Measurements from ENCODE around the gene XDH. TPM values are rescaled to one million over a fixed set of nuclear protein-coding genes. Genes with fewer than 3 reads are reported as not detected.

XDH gene
- total RNA-seq, 4 donors from 2014 or later: 19.0 to 108 (median 92.3) TPM

- DNase-seq: no peak
- Histone ChIP-seq H3K9me3 (no peaks in the 10 kb centered on the region), H3K27ac (no peak overlapping the region), H3K36me3 (no peaks in the 10 kb centered on the region), H3K4me1 (no peaks in the 10 kb centered on the region), H3K27me3 (no peaks in the 10 kb centered on the region), H3K4me3 (no peak overlapping the region)
- no peak for TF ChIP-seq POLR2A (IDR thresholded peaks at IDR 0.05)
- TF ChIP-seq CTCF (IDR thresholded peaks at IDR 0.05): peak in 3 of 6 experiments; percentile 53 to 54 (median 54)
Observed at GRCh38 chr2:31434911-31435310, 20.4 kb upstream of the XDH start.

GRCh38 chr2:31433541-31433940 is 19.0 kb upstream of the XDH start:
- Histone ChIP-seq H3K36me3 (no peaks in the 10 kb centered on the region), H3K4me1 (no peaks in the 10 kb centered on the region), H3K27ac (no peak overlapping the region), H3K4me3 (no peak overlapping the region), H3K9me3 (no peaks in the 10 kb centered on the region), H3K27me3 (no peaks in the 10 kb centered on the region)
- no peak for TF ChIP-seq CTCF (IDR thresholded peaks at IDR 0.05)
- TF ChIP-seq POLR2A (IDR thresholded peaks at IDR 0.05): no peak
- DNase-seq: no peak

GRCh38 chr2:31430439-31431165 is 16.1 kb upstream of the XDH start:
- no peak for DNase-seq
- no peaks in the 10 kb centered on the region for H3K4me1 ChIP-seq
- no peaks in the 10 kb centered on the region for H3K9me3 ChIP-seq
- H3K36me3 ChIP-seq: no peaks in the 10 kb centered on the region
- no peak overlapping the region for H3K27ac ChIP-seq
- no peaks in the 10 kb centered on the region for H3K27me3 ChIP-seq
- H3K4me3 ChIP-seq: no peak overlapping the region
- TF ChIP-seq POLR2A (IDR thresholded peaks at IDR 0.05) (no peak), CTCF (IDR thresholded peaks at IDR 0.05) (no peak)

- no peaks in the 10 kb centered on the region for H3K36me3 ChIP-seq
- no peaks in the 10 kb centered on the region for H3K27me3 ChIP-seq
- H3K4me1 ChIP-seq: no peaks in the 10 kb centered on the region
- no peak for TF ChIP-seq POLR2A (IDR thresholded peaks at IDR 0.05)
- no peak for TF ChIP-seq CTCF (IDR thresholded peaks at IDR 0.05)
- no peaks in the 10 kb centered on the region for H3K9me3 ChIP-seq
- no peak overlapping the region for H3K27ac ChIP-seq
- no peak overlapping the region for H3K4me3 ChIP-seq
- DNase-seq: peak in 1 of 3 donors; percentile 46
Observed at GRCh38 chr2:31429759-31430438, 15.4 kb upstream of the XDH start.

GRCh38 chr2:31429040-31429439 is 14.5 kb upstream of the XDH start:
- Histone ChIP-seq H3K27ac (no peak overlapping the region), H3K36me3 (no peaks in the 10 kb centered on the region), H3K4me3 (no peak overlapping the region), H3K9me3 (no peaks in the 10 kb centered on the region), H3K4me1 (no peaks in the 10 kb centered on the region), H3K27me3 (no peaks in the 10 kb centered on the region)
- TF ChIP-seq CTCF (IDR thresholded peaks at IDR 0.05): no peak
- TF ChIP-seq POLR2A (IDR thresholded peaks at IDR 0.05): no peak
- no peak for DNase-seq

Measured in Peyer's patch (tissue), 4 donors.